ENCODE data around the gene GTPBP4. TPM values are rescaled to one million over a fixed set of nuclear protein-coding genes. Genes with fewer than 3 reads are reported as not detected.

The GTPBP4 gene
- total RNA-seq, 6 experiments from 2014 or later, result 6.6 to 18.6 (median 15.4) TPM

DNA sequence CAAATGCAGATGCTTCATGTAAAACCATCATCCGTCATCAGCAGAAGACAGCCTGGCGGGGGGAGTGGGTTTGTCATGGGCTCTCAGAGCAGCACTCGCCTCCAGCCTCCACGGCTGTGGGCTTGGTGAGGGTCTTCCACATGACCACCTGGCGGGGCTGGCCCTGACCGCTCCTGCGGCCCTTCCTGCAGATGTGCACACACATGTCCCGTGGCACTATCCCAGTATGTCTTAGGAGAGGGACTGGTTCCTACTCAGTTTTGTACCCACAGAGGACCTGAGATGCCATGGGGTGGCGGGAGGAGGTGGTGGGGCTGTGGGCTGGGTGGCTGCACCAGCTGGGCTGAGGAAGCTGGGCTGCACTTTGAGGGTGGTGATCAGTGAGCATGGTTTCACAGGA is 32.7 kb downstream of the GTPBP4 start:
- peaks cover 0 to 27% (median 17%) of the 10 kb centered on the region in 4 donors for H3K36me3 ChIP-seq
- no peak for DNase-seq
- no peaks in the 10 kb centered on the region for H3K27me3 ChIP-seq
- no peaks in the 10 kb centered on the region for H3K9me3 ChIP-seq
- peak in 1 of 4 donors; percentile 23 for ATAC-seq
- TF ChIP-seq POLR2A (IDR thresholded peaks at IDR 0.05) (no peak), CTCF (IDR thresholded peaks at IDR 0.05) (no peak)
- H3K4me1 ChIP-seq, result no peaks in the 10 kb centered on the region
- 100% methylated on average over 2 of the region's 9 CpGs for WGBS (ENCODE audit: insufficient coverage, low coverage, low lambda C conversion rate, missing lambda C conversion rate)
- H3K4me3 ChIP-seq, result no peak overlapping the region
- intact Hi-C loops (cut with DNase I), result loop anchor here in 1 of 2 donors (5.0 kb wide), 1 partner anchor 181 kb away; no protein-coding TSS in a partner anchor
- no peak overlapping the region for H3K27ac ChIP-seq

DNA sequence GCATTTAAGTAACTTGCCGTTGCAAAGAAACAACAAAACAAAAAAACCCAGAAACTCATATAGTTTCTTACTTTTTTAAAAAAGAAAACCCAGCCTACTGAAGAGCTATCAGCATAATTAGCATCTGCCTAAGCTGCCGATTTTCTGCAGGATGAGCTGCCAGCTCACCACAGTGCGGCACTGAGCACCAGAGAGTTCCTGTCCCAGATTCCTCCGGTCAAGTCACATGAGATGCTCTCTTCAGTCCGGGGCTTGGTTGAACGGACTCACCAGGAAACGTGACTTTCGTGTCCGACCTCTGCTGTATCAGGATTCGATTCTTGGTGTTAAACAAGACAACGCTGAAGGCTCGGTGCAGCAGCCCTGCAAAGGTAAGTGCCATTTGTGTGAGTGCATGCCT is 34.2 kb downstream of the GTPBP4 start:
- Histone ChIP-seq H3K27ac (no peak overlapping the region), H3K27me3 (no peaks in the 10 kb centered on the region), H3K9me3 (no peaks in the 10 kb centered on the region), H3K4me1 (no peaks in the 10 kb centered on the region), H3K4me3 (no peak overlapping the region), H3K36me3 (peaks cover 0 to 13% (median 8%) of the 10 kb centered on the region in 4 donors)
- DNase-seq, result no peak
- intact Hi-C loops (cut with DNase I), result loop anchor here in 1 of 2 donors (5.0 kb wide), 1 partner anchor 180 kb away; no protein-coding TSS in a partner anchor
- ATAC-seq, result peak in 1 of 4 donors; percentile 25
- TF ChIP-seq POLR2A (IDR thresholded peaks at IDR 0.05) (no peak), CTCF (IDR thresholded peaks at IDR 0.05) (no peak)
- 90% methylated on average over 12 of the region's 12 CpGs for WGBS (ENCODE audit: insufficient coverage, low coverage, low lambda C conversion rate, missing lambda C conversion rate)

GRCh38 chr10:1024103-1024502 is 35.9 kb downstream of the GTPBP4 start:
- 94% methylated on average over 12 of the region's 12 CpGs for WGBS (ENCODE audit: insufficient coverage, low coverage, low lambda C conversion rate, missing lambda C conversion rate)
- intact Hi-C loops (cut with DNase I), result loop anchor here in 1 of 2 donors (5.0 kb wide), 1 partner anchor 178 kb away; no protein-coding TSS in a partner anchor
- TF ChIP-seq POLR2A (IDR thresholded peaks at IDR 0.05), result no peak
- TF ChIP-seq CTCF (IDR thresholded peaks at IDR 0.05), result no peak
- Histone ChIP-seq H3K4me1 (no peaks in the 10 kb centered on the region), H3K36me3 (peaks cover 0 to 9% (median under 1%) of the 10 kb centered on the region in 4 donors), H3K27ac (no peak overlapping the region), H3K27me3 (no peaks in the 10 kb centered on the region), H3K4me3 (no peak overlapping the region), H3K9me3 (no peaks in the 10 kb centered on the region)
- no peak for DNase-seq
- ATAC-seq, result no peak

- Histone ChIP-seq H3K4me1 (no peaks in the 10 kb centered on the region), H3K9me3 (no peaks in the 10 kb centered on the region), H3K27ac (no peak within 1 kb of the TSS), H3K27me3 (no peaks in the 10 kb centered on the region), H3K36me3 (no peaks in the 10 kb centered on the region), H3K4me3 (no peak within 1 kb of the TSS)
- intact Hi-C loops (cut with DNase I), result no loop called here
- DNase-seq (no peak), ATAC-seq (no peak)
- no peak for TF ChIP-seq POLR2A (IDR thresholded peaks at IDR 0.05)
- no peak for TF ChIP-seq CTCF (IDR thresholded peaks at IDR 0.05)
- WGBS (ENCODE audit: insufficient coverage, low coverage, low lambda C conversion rate, missing lambda C conversion rate), result 89% methylated on average over 1 of the region's 1 CpG
Measured at GRCh38 chr10:1025683-1026082, 37.4 kb downstream of the GTPBP4 start, which contains the start of gene IDI2. Gene IDI2 (minus strand): TSS chr10:1025859. CDS start chr10:1024723, 1,136 bp downstream.

Data from right lobe of liver (tissue), 6 donors.